Measurements from ENCODE around the gene FILIP1L. TPM values are rescaled to one million over a fixed set of nuclear protein-coding genes. Genes with fewer than 3 reads are reported as not detected.

The FILIP1L gene
- total RNA-seq, 4 donors from 2014 or later = 113 to 149 (median 122) TPM

- TF ChIP-seq POLR2AphosphoS5 (IDR thresholded peaks at IDR 0.05) (no peak), POLR2A (IDR thresholded peaks at IDR 0.05) (no peak)
- TF ChIP-seq, protein P1, sequence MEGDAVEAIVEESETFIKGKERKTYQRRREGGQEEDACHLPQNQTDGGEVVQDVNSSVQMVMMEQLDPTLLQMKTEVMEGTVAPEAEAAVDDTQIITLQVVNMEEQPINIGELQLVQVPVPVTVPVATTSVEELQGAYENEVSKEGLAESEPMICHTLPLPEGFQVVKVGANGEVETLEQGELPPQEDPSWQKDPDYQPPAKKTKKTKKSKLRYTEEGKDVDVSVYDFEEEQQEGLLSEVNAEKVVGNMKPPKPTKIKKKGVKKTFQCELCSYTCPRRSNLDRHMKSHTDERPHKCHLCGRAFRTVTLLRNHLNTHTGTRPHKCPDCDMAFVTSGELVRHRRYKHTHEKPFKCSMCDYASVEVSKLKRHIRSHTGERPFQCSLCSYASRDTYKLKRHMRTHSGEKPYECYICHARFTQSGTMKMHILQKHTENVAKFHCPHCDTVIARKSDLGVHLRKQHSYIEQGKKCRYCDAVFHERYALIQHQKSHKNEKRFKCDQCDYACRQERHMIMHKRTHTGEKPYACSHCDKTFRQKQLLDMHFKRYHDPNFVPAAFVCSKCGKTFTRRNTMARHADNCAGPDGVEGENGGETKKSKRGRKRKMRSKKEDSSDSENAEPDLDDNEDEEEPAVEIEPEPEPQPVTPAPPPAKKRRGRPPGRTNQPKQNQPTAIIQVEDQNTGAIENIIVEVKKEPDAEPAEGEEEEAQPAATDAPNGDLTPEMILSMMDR (IDR thresholded peaks at IDR 0.05) = no peak
- Histone ChIP-seq H3K27me3 (no peaks in the 10 kb centered on the region), H3K4me1 (peaks cover 7 to 63% (median 19%) of the 10 kb centered on the region in 3 donors), H3K9me3 (peaks cover 0 to 7% (median 3%) of the 10 kb centered on the region in 3 donors), H3K27ac (peak overlapping the region in 3 of 4 donors; percentile 10 to 95 (median 65)), H3K4me3 (no peak overlapping the region), H3K36me3 (peaks cover 0 to 25% of the 10 kb centered on the region in 2 donors)
- WGBS, 2 donors (ENCODE audit: low coverage in 1 of 2) = 60 to 67% methylated on average over 1 of the region's 1 CpG
- ATAC-seq = no peak
Measured at GRCh38 chr3:99854756-99855298, 259.5 kb downstream of the FILIP1L start.

GRCh38 chr3:99852851-99853250 lies 261.4 kb downstream of the FILIP1L start:
- Histone ChIP-seq H3K9me3 (peaks cover 0 to 20% (median 4%) of the 10 kb centered on the region in 3 donors), H3K4me3 (no peak overlapping the region), H3K27ac (peak overlapping the region in 2 of 4 donors; percentile 12 to 36), H3K4me1 (peaks cover 0 to 56% (median 13%) of the 10 kb centered on the region in 3 donors), H3K36me3 (peaks cover 0 to 26% of the 10 kb centered on the region in 2 donors), H3K27me3 (no peaks in the 10 kb centered on the region)
- TF ChIP-seq POLR2AphosphoS5 (IDR thresholded peaks at IDR 0.05) (no peak), POLR2A (IDR thresholded peaks at IDR 0.05) (no peak), EP300 (IDR thresholded peaks at IDR 0.05) (no peak)
- TF ChIP-seq, protein P1 (IDR thresholded peaks at IDR 0.05) = no peak
- ATAC-seq = no peak
- 20 to 50% methylated on average over 1 of the region's 1 CpG for WGBS, 2 donors (ENCODE audit: low coverage in 1 of 2)

- WGBS, 2 donors (ENCODE audit: low coverage in 1 of 2) = 75 to 80% methylated on average over 1 of the region's 1 CpG
- peaks cover 0 to 25% of the 10 kb centered on the region in 2 donors for H3K36me3 ChIP-seq
- peak overlapping the region in 3 of 4 donors; percentile 2 to 32 (median 32) for H3K27ac ChIP-seq
- H3K4me1 ChIP-seq = peaks cover 0 to 56% (median 11%) of the 10 kb centered on the region in 3 donors
- no peak for ATAC-seq
- H3K27me3 ChIP-seq = no peaks in the 10 kb centered on the region
- TF ChIP-seq, protein P1 (IDR thresholded peaks at IDR 0.05) = no peak
- no peak for TF ChIP-seq POLR2A (IDR thresholded peaks at IDR 0.05)
- no peak for TF ChIP-seq POLR2AphosphoS5 (IDR thresholded peaks at IDR 0.05)
- TF ChIP-seq EP300 (IDR thresholded peaks at IDR 0.05) = no peak
- H3K9me3 ChIP-seq = peaks cover 0 to 20% (median 4%) of the 10 kb centered on the region in 3 donors
- H3K4me3 ChIP-seq = no peak overlapping the region
Measured at GRCh38 chr3:99851955-99852354, 262.3 kb downstream of the FILIP1L start.

DNA sequence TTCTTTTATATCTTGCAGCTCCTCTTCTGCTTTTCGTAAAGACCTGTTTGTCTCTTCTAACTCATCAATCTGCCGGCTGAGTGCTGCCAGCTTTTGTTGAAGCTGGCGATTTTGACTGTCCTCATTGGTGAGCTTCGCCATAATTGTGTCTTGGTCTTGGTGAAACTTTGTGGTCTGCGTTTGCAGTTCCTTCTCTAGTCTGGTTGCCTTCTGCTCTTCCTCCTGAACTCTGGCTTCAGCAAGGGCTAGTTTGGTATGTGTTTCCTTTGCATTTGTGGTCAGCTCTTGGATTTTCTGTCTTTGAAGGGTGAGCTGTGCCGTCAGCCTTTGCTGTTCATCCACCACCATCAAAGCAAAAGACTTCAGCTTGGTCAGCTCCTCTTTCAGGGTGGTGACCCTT lies 263.7 kb downstream of the FILIP1L start:
- H3K27me3 ChIP-seq = no peaks in the 10 kb centered on the region
- H3K36me3 ChIP-seq = peaks cover 0 to 25% of the 10 kb centered on the region in 2 donors
- WGBS, 2 donors (ENCODE audit: low coverage in 1 of 2) = 94 to 96% methylated on average over 4 of the region's 6 CpGs

More for the DNA sequence above, 263.7 kb downstream of the FILIP1L start:
- H3K4me3 ChIP-seq = no peak overlapping the region
- peak overlapping the region in 2 of 4 donors; percentile 21 to 32 for H3K27ac ChIP-seq
- ATAC-seq = no peak
- TF ChIP-seq, protein P1 (IDR thresholded peaks at IDR 0.05) = no peak
- no peak for TF ChIP-seq POLR2A (IDR thresholded peaks at IDR 0.05)
- no peak for TF ChIP-seq POLR2AphosphoS5 (IDR thresholded peaks at IDR 0.05)
- no peak for TF ChIP-seq EP300 (IDR thresholded peaks at IDR 0.05)
- H3K4me1 ChIP-seq = peaks cover 3 to 56% (median 11%) of the 10 kb centered on the region in 3 donors
- H3K9me3 ChIP-seq = peaks cover 0 to 20% (median 4%) of the 10 kb centered on the region in 3 donors
